NCI-H446 (cell line): Measurements from ENCODE around the gene ENPP1.
"Not testable (repeated sequence)": the region's sequence is repeated elsewhere in the genome, so short reads cannot be mapped to it uniquely, and the experiment has no call there.

ENCODE experiments used
- DNase-seq, 2 experiments: peaks; one replicate each; lab custom pipeline; 2025; lab: John Stamatoyannopoulos, UW

ENPP1 gene

DNA sequence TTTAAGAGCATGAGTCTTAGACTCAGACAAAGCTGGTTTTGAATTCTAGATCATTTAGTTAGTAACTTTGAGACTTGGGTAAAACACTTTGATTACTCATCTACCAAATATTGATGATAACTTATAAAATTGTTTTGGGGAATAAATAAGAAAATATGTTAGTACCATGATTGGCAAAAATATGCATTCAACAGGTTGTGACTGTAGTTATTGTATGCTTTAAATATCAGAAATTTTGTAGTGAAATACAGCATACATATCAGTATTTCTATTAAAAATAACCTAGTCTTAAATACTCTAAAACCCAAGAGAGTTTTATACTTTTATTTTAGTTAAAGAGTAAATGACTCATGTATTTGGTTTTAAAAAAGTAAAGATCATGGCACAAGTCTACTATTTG is 68.7 kb downstream of the ENPP1 start:
- no peak for DNase-seq

- no peak for DNase-seq
Observed at GRCh38 chr6:131877999-131878789, 70.4 kb downstream of the ENPP1 start.

DNA sequence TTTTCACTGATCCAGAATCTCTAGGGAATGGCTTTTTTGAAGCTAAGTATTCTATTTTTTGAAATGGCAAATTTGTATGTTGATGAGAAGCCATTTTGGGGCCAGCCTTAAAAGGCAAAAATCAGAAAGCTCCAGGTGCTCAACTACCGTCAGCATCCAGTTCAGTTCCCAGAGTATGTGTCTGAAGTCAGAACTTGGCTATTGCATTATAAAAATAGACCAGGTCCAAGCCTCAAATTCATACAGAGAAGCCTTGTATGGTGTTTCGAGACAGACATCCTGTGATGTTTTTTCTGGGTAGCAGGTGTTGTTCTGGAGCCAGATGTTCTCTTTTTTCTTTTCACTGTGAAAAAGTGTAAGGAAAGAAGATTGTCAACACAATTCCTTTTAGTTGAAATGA is 75.2 kb downstream of the ENPP1 start:
- DNase-seq, result no peak

DNA sequence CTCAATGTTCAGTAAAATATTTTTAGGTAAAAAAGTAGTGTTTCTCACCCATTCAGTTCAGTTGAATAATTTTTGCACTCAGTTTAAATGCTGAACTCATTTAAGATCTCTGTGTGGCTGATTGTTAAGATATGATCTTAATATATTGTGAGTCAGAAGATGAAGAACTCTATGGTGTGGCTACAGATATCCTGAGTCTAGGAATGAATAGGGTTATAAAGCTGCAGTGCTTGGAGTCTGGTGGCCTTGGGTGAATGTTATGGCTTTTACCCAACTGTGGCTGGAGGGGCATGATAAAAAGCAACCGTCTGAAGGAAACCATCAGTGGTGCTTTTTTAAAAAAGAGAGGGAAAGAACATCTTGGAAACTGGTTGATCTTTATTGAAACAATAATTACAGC is 77.4 kb downstream of the ENPP1 start:
- no peak for DNase-seq

- no peak for DNase-seq
Observed at GRCh38 chr6:131886517-131886916, 78.7 kb downstream of the ENPP1 start.

GRCh38 chr6:131890091-131890490 is 82.3 kb downstream of the ENPP1 start:
- no peak for DNase-seq

- DNase-seq, result no peak
Observed at GRCh38 chr6:131893198-131893597, 85.4 kb downstream of the ENPP1 start.

- DNase-seq, result no peak
Observed at GRCh38 chr6:131894493-131895424, 86.9 kb downstream of the ENPP1 start.

DNA sequence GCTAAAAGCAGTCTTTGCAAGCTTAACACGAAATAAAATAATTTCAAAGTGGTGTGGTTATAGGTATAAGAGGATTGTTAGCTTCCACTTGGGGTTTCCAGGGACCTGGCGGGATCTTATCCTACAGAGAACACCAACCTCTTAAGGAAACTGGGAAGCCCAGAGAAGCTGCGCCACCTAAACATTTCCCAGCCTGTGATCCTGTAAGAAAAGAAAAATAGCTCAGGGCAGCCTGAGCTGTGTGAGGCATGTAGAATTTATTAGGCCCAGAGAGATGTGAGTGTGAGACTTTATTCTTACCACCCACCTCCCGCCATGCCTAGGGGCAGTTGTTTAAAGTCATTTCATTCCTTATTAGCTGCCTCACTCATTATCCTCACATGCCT is 89.2 kb downstream of the ENPP1 start:
- no peak for DNase-seq

DNA sequence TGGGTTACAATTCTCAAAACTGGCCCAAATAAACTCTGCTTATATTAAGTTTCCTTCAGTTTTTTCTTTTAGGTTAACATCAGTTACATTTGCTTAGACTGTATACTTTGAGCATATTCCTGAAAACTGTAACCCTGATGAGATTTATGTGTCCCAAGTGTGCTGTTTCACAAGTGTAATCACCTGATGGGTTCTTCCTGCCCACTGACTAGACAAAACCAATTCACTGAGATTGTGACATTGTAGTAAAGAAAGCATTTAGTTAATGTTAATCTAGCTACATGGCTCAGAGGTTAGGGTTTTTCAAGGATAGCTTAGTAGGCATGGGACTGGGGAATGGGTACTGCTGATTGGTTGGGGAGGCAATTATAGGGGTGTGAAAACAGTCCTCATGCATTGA is 89.8 kb downstream of the ENPP1 start:
- DNase-seq, result no peak

- no peak for DNase-seq
Observed at GRCh38 chr6:131898718-131899117, 90.9 kb downstream of the ENPP1 start.

DNA sequence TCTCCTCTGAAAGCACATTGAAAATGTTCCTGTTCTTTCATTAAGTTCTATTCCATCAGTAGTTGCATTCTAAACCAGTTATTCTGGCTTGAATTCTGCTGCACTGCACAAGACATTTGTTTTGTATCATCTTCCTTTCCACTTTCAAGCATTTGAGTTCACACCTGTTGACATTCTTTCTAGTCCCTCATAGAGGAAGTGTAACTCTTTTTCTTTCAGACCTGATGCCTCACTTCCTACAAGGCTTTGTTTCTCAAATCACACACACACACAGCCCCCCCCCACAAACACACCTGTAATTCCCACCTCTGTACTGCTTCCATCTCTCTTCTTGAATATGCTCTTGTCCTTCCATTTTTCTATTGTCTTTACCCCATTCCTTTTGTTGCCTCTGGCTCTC is 92.4 kb downstream of the ENPP1 start:
- no peak for DNase-seq

DNA sequence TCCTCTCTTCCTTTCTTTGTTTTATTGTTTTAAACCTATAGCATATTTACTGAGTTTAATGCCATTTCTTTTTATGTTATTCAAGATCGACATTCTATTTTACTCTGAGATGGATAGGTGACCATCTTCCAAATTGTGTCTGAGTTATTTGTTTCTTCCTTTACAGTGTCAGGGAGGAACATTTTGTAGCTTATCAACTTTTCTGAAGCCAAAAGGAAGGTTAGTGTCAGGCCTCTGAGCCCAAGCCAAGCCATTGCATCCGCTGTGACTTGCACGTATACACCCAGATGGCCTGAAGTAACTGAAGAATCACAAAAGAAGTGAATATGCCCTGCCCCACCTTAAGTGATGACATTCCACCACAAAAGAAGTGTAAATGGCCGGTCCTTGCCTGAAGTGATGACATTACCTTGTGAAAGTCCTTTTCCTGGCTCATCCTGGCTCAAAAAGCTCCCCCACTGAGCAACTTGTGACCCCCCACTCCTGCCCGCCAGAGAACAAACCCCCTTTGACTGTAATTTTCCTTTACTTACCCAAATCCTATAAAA is 93.6 kb downstream of the ENPP1 start:
- DNase-seq, result not testable (repeated sequence)

- DNase-seq, result not testable (repeated sequence)
Observed at GRCh38 chr6:131903734-131904133, 95.9 kb downstream of the ENPP1 start.

DNA sequence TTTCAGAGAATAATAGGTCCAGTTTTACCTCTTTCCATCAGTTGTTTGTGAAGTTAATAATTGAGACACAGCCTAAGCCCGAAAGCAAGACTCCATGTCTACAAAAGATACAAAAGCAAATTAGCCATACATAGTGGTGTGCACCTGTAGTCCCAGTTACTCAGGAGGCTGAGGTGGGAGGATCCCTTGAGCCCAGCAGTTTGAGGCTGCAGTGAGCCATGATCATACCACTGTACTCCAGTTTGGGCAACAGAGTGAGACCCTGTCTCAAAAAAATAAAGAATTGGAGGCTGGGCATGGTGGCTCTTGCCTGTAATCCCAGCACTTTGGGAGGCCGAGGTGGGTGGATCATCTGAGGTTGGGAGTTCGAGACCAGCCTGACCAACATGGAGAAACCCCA is 101.0 kb downstream of the ENPP1 start:
- DNase-seq, result not testable (repeated sequence)

GRCh38 chr6:131909408-131910218 is 101.8 kb downstream of the ENPP1 start:
- DNase-seq, result peak; percentile 7 to 66

GRCh38 chr6:131910219-131910589 is 102.4 kb downstream of the ENPP1 start:
- DNase-seq, result no peak

DNA sequence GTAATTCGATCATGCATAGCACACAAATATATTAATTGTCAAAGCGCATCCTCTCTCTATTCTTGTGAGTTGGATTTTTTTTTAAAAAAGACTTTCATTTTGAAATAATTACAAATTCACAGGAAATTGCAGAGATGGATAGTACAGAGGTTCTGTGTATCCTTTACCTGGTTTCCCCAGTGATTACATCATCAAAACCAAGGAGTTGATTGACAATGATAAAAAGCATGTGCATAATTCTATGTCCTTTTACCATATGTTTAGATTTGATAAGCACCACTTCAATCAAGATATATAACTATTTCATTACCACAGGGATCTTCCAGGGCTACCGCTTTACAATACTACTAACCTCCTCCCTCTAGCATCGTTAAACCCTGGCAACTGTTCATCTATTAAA is 103.1 kb downstream of the ENPP1 start:
- no peak for DNase-seq

GRCh38 chr6:131911951-131912350 is 104.1 kb downstream of the ENPP1 start:
- no peak for DNase-seq

DNA sequence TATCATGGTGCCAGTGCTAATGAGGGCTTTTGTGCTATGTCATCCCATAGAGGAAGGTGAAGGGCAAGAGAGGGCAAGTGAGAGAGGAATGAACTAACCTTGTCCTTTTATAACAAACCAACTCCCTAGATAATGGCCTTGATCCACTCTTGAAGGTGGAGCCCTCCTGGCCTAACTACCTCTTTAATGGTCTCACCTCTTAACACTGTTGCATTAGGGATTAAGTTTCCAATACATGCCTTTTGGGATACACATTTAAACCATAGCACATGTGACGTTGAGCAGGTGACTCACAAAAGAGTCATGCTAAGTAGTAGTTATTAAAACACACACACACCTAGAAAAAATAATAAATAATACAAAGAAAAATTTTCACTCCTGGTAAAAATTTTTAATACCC is 106.4 kb downstream of the ENPP1 start:
- no peak for DNase-seq

- peak in 1 of 2 experiments; percentile 57 for DNase-seq
Observed at GRCh38 chr6:131914967-131915751, 107.3 kb downstream of the ENPP1 start.
